Spleen (tissue), 11 donors: Measurements from ENCODE around the gene ITGAE. TPM values are rescaled to one million over a fixed set of nuclear protein-coding genes. Genes with fewer than 3 reads are reported as not detected.

Source experiments
- DNase-seq: peaks from one replicate; pipeline ENCODE4 v3.0.0-alpha.2; 2020
- H3K27ac ChIP-seq, 8 donors: fragments of 200-600 bp; sonication (generic) in 7 of 8; 1 replicate in 4 of 8; 2 replicates in 4 of 8; pipeline versions ENCODE4 v1.5.0 to v1.8.0; 2016 to 2021; ENCODE audit warnings: inconsistent platforms in 4 of 8, mild to moderate bottlenecking in 4 of 8, moderate library complexity in 1 of 8
- H3K27me3 ChIP-seq, 7 donors: fragments of 200-600 bp; sonication (generic) in 6 of 7; replicated peaks in 1 of 7; 1 replicate in 4 of 7; 2 replicates in 3 of 7; pipeline versions ENCODE4 v1.5.0 to v1.8.0; 2016 to 2021; ENCODE audit warnings: inconsistent platforms in 3 of 7, mild to moderate bottlenecking in 1 of 7
- H3K36me3 ChIP-seq, 6 donors: fragments of 200-600 bp; sonication (generic) in 5 of 6; 1 replicate in 4 of 6; 2 replicates in 2 of 6; pipeline versions ENCODE4 v1.5.0 to v1.8.0; 2016 to 2021; ENCODE audit warnings: inconsistent platforms in 2 of 6
- H3K4me1 ChIP-seq, 6 donors: fragments of 200-600 bp; sonication (generic) in 5 of 6; 1 replicate in 3 of 6; 2 replicates in 3 of 6; pipeline versions ENCODE4 v1.5.0 to v1.8.0; 2016 to 2021; ENCODE audit warnings: inconsistent platforms in 3 of 6
- H3K4me3 ChIP-seq, 8 donors: fragments of 200-600 bp; sonication (generic) in 7 of 8; 1 replicate in 4 of 8; 2 replicates in 4 of 8; pipeline versions ENCODE4 v1.5.0 to v1.8.0; 2016 to 2021; ENCODE audit warnings: inconsistent platforms in 4 of 8, mild to moderate bottlenecking in 4 of 8, moderate library complexity in 2 of 8
- H3K9me3 ChIP-seq, 8 donors: fragments of 200-600 bp; sonication (generic) in 7 of 8; 1 replicate in 4 of 8; 2 replicates in 4 of 8; pipeline versions ENCODE4 v1.5.0 to v1.8.0; 2016 to 2021; ENCODE audit warnings: inconsistent platforms in 4 of 8
- CTCF ChIP-seq, 11 experiments: fragments of 200-600 bp in 7 of 11; fragments of 450-650 bp in 4 of 11; sonication (generic) in 4 of 11; IDR thresholded peaks in 8 of 11; conservative IDR thresholded peaks in 3 of 11; 1 replicate in 7 of 11; 2 replicates in 4 of 11; pipeline versions ENCODE4 v1.4.0 to v1.8.0; 2016 to 2021; ENCODE audit warnings: antibody characterized with exemption in 11 of 11, inconsistent platforms in 4 of 11, mild to moderate bottlenecking in 1 of 11
- POLR2A ChIP-seq, 3 donors: fragments of 450-650 bp; IDR thresholded peaks; one replicate each; pipeline ENCODE4 v1.5.1; 2017; ENCODE audit warnings: antibody characterized with exemption in 3 of 3, mild to moderate bottlenecking in 1 of 3
- POLR2AphosphoS5 ChIP-seq, 3 donors: sonication (generic); formaldehyde crosslinking; IDR thresholded peaks; one replicate each; pipeline ENCODE4 v1.5.1; 2017; ENCODE audit warnings: antibody characterized with exemption in 3 of 3
- WGBS, 5 donors: extraction: QIAGEN DNeasy Blood & Tissue Kit in 3 of 5; methylation state at CpG; one replicate each; pipeline versions ENCODE4 v1.1.5 to v1.1.7; 2013 to 2018; 5-methylcytosine and 5-hydroxymethylcytosine counted together
- intact Hi-C: fragments of 100-400 bp; cut with DNase I; formaldehyde crosslinking; loops from one replicate; pipeline ENCODE4 v1.15.0; 2023; ENCODE audit warnings: low total_unique reads
- polyA plus RNA-seq, 3 donors: library from polyadenylated mRNA; stranded (reverse); fragments of 200-250 nt; gene quantifications; one replicate each; pipeline ENCODE4 v1.2.1, GENCODE V29; 2013
- total RNA-seq, 7 donors: library from RNA; depleted of rRNA in 3 of 7; stranded (reverse); fragments of >200 nt in 3 of 7; fragmentation: NEBNext Ultra II Directional in 4 of 7; extraction: Animal tissue kit (Norgen Biotek cat#: 25700) in 4 of 7; gene quantifications; one replicate each; pipeline versions ENCODE4 v1.1.0 to v1.2.1, GENCODE V29; 2016 to 2021
- donor health status: healthy with polysubstance abuse.
- donor health status: DM: no; HTN: no; CAD: no; lungs with moderate emphysema.
- donor health status: DM: no; HTN: no; CAD: no.
- donor health status: Bipolar disorder and iron deficiency.
- donor health status: healthy.
- donor health status: DM: no; HTN: no; CAD: no.
- donor health status: DM: yes; HTN: yes; CAD: no.

ITGAE gene
- total and polyA plus RNA-seq, 10 donors: 20.3 to 91.1 (median 28.2) TPM

- no peak for TF ChIP-seq CTCF (IDR thresholded peaks at IDR 0.05 in 8 of 11, conservative IDR thresholded peaks at IDR 0.05 in 3 of 11)
- TF ChIP-seq POLR2AphosphoS5 (IDR thresholded peaks at IDR 0.05): peak in 2 of 3 donors; percentile 36 to 40
- Histone ChIP-seq H3K36me3 (no peaks in the 10 kb centered on the region), H3K4me1 (peaks cover 4 to 79% (median 41%) of the 10 kb centered on the region in 6 donors), H3K27ac (peak overlapping the region in 3 of 8 donors; percentile 52 to 73 (median 62)), H3K9me3 (no peaks in the 10 kb centered on the region), H3K27me3 (no peaks in the 10 kb centered on the region), H3K4me3 (peak overlapping the region in 1 of 8 donors; percentile 2)
- WGBS, 5 donors: 74 to 84% (median 82%) methylated on average over 10 to 15 of the region's 15 CpGs
- DNase-seq: peak; percentile 79
- intact Hi-C loops: no loop called here
Observed at GRCh38 chr17:3798273-3799180, 2.5 kb downstream of the ITGAE start.

- Histone ChIP-seq H3K27ac (peak overlapping the region in 2 of 8 donors; percentile 33 to 39), H3K36me3 (no peaks in the 10 kb centered on the region), H3K27me3 (no peaks in the 10 kb centered on the region), H3K4me3 (no peak overlapping the region), H3K4me1 (peaks cover 4 to 62% (median 29%) of the 10 kb centered on the region in 6 donors), H3K9me3 (no peaks in the 10 kb centered on the region)
- WGBS, 5 donors: 63 to 70% (median 66%) methylated on average over 9 of the region's 9 CpGs
- intact Hi-C loops: no loop called here
- DNase-seq: no peak
- no peak for TF ChIP-seq POLR2AphosphoS5 (IDR thresholded peaks at IDR 0.05)
- no peak for TF ChIP-seq POLR2A (IDR thresholded peaks at IDR 0.05)
- no peak for TF ChIP-seq CTCF (IDR thresholded peaks at IDR 0.05 in 8 of 11, conservative IDR thresholded peaks at IDR 0.05 in 3 of 11)
Observed at GRCh38 chr17:3796822-3797170, 4.2 kb downstream of the ITGAE start.

GRCh38 chr17:3796110-3796821, 4.7 kb downstream of the ITGAE start:
- Histone ChIP-seq H3K4me1 (peaks cover 4 to 58% (median 27%) of the 10 kb centered on the region in 6 donors), H3K27ac (peak overlapping the region in 2 of 8 donors; percentile 33 to 39), H3K27me3 (no peaks in the 10 kb centered on the region), H3K36me3 (no peaks in the 10 kb centered on the region), H3K4me3 (no peak overlapping the region), H3K9me3 (no peaks in the 10 kb centered on the region)
- no peak for TF ChIP-seq POLR2A (IDR thresholded peaks at IDR 0.05)
- TF ChIP-seq POLR2AphosphoS5 (IDR thresholded peaks at IDR 0.05): peak; percentile 47 to 62 (median 53)
- no peak for TF ChIP-seq CTCF (IDR thresholded peaks at IDR 0.05 in 8 of 11, conservative IDR thresholded peaks at IDR 0.05 in 3 of 11)
- DNase-seq: peak; percentile 86
- WGBS, 5 donors: 49 to 58% (median 52%) methylated on average over 14 to 17 of the region's 17 CpGs
- intact Hi-C loops: no loop called here
